Measurements from ENCODE around the gene SRRM4.

- TF ChIP-seq CTCF (IDR thresholded peaks at IDR 0.05; ENCODE audit: low read length) (no peak), EZH2 (IDR thresholded peaks at IDR 0.05; ENCODE audit: borderline replicate concordance, low read length) (no peak)
Measured at GRCh38 chr12:119014368-119014767, 33.0 kb downstream of the SRRM4 start.

Measured in OCI-LY1 (cell line).